Dermis microvascular lymphatic vessel endothelial cell (primary cell): ENCODE data around the gene SCN10A. TPM values are rescaled to one million over a fixed set of nuclear protein-coding genes. Genes with fewer than 3 reads are reported as not detected.

ENCODE experiments used
- DNase-seq, 2 donors: peaks; one replicate each; pipeline versions ENCODE4 v3.0.0 to v3.0.0-alpha.2; 2010; ENCODE audit warnings: low read depth in 2 of 2
- total RNA-seq: library from RNA; depleted of rRNA; stranded (reverse); fragments of >200 nt; gene quantifications from 2 replicates; pipeline ENCODE4 v1.2.1, GENCODE V29; 2014

The SCN10A gene
- not detected in 2 replicates for total RNA-seq

- no peak for DNase-seq
Observed at GRCh38 chr3:38816026-38816425, at the start of gene SCN10A. TSS of gene SCN10A (minus strand) at chr3:38816217. CDS start at chr3:38794010, 22,207 bp downstream.

GRCh38 chr3:38853011-38853410, 37.0 kb upstream of the SCN10A start:
- DNase-seq = no peak

- DNase-seq = peak; percentile 70 to 75
Observed at GRCh38 chr3:38843898-38844297, 27.9 kb upstream of the SCN10A start.

DNA sequence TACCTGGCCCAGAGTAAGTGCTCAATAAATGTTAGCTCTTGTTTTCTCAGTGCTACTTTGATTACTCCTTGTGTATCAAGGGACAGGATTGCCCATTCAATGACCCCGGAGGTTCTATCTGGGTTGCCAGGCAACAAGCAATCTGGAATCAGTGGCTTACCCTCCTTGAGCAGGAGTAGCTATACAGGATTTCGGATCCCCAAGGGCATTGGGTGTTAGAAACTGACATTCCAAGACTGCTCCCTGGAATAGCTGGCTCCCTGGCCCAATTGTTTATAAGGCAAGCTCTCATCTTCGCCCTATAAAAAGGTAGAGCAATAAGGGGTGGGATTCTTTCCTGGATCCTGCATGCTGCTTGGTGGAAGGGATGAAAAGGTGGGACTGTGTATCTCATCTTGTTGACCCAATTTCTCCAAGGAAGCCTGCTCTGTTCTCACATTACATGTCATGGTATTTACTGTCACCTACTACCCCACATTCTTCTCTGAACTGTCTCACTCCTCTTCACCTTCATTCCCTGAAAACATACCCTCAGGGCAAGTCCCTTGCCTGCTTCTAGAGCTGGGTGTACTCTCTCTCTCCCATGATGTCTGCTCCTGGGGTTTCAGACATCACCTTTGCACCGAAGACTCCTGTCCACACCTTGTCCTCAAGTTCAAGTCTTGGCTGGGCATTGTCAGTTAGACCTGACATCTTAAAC, 26.4 kb upstream of the SCN10A start:
- no peak for DNase-seq

DNA sequence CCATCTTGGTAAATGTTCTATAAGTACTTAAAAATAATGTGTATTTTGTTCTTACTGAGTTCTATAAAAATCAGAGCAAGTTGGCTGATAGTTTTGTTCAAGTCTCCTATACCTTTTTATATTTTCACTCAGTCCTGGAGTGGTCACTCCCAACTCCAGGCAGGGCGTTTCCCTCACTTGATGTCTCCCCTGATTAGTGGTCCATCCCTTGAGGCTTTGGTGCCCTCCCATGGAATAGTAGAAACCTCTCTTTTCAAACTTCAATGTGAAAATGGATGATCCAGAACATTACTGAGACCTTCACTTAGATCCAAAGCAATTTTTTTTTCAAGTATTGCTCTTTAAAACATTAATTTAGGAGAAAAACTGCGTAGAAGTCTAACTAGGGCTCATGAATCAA, 25.0 kb upstream of the SCN10A start:
- DNase-seq = peak in 1 of 2 donors; percentile 33

- no peak for DNase-seq
Observed at GRCh38 chr3:38837358-38837757, 21.3 kb upstream of the SCN10A start.

DNA sequence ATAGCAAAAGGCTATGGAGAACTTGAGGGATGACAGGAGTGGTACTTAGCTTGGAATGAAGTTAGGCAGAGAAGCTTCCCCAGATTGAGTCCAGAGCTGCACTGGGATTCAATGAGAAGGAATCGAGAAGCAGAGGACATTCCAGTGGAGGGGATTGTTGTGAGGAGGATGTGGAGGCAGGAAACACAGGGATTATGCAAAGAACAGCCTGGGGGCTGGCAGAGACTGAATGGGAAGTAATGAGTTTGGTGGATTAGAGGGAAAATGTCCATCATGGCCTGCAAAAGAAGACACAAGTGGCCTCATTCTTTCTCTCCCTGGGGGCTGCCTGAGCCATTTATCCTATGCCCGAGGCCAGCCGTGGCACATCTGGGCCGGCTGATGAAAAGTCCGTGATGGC, 20.5 kb upstream of the SCN10A start:
- DNase-seq = no peak

DNA sequence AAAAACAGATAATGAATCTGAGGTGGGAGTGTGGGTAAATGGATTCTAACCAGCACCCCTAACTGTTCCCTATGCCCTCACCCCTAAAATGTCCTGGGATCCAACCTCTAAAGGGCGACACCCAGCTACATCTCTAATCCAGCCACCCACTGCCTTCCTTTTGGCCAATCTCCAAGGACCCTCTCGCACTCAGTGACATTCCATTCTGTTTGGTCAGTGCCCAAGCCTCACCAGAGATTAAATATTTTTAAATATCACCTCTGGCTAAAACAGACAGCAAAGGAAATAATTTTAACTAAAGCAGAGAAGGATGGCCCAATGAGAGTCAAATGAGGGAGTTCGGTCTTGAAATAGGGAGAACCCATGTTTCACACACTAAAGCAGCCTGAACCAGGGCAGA, 19.9 kb upstream of the SCN10A start:
- no peak for DNase-seq

DNA sequence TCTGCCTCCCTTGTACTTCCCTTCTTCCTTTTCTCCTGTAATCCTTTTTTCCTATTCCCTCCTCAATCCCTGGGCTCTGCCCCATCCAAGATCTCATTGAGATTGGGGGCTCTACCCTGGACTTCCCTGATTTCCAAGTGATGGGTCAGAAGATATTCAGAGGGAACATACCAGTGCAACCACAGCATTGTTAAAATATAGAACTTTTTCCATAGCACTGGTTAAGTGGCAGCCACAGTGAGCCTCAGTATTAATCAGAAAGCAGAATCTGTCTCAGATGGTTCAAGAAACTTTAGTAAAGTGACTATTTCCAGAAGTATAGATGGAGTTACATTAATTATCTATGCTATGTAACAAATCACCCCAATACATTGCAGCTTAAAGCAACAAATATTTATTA, 18.7 kb upstream of the SCN10A start:
- no peak for DNase-seq

DNA sequence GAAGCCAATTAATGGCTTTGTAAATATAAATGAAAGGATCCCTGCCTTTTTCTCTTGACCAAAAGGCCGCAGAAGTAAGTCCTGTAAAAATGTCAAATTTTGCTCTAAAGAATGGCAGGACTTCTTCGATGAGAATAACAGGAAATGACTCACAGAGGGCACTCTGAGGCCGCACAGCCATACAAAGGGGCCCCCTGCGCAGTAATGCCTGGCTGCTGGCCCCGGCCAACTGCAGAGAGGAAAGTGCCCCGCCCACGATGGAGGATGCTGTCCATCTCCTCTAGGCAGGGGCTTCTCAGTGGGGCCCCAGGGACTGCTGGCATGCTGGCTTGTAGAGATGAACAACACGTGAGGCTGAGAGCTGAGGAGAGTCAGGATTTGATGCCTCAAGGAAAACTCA, 18.1 kb upstream of the SCN10A start:
- peak; percentile 63 to 94 for DNase-seq

DNA sequence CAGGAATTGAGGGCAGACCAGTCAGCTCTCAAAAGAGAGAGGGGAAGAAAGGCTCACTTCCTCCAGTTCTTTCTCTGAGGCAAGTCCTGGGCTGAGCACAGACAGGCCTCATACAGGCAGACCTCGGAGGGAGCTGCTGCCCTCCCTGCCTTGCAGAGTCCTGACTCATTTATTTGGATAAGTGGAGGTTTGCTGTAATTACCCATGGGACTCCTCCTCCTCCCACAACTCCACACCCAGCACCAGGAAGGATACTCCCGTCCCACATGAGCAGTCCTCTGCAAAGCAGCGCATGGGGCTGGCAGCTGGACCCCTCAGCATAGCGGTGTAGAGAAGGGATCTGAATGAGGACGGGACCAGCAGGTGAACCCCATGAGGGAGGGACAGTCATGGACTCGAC, 13.4 kb upstream of the SCN10A start:
- DNase-seq = peak in 1 of 2 donors; percentile 66

GRCh38 chr3:38828681-38829080, 12.7 kb upstream of the SCN10A start:
- DNase-seq = no peak

GRCh38 chr3:38827791-38828190, 11.8 kb upstream of the SCN10A start:
- no peak for DNase-seq

DNA sequence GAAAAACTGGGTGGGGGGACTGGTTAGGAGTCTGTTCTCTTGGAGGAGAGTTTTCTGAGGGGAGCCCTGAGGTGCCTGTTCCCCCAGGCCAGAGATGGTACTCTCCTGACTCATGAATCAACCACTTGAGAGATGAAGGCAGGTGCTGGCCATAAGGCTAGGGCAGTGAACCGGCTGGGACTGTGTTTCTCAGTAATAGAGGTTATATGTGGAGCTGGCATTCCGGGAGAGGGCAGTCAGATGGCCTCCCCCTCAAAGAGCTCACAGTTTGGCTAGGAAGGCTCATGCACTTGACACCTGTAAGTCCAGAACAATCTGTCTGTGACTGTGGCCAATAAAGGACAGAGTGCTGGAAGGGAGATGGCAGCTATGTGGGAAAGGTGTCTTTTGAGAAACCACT, 10.0 kb upstream of the SCN10A start:
- DNase-seq = no peak

GRCh38 chr3:38824349-38824748, 8.3 kb upstream of the SCN10A start:
- DNase-seq = no peak

DNA sequence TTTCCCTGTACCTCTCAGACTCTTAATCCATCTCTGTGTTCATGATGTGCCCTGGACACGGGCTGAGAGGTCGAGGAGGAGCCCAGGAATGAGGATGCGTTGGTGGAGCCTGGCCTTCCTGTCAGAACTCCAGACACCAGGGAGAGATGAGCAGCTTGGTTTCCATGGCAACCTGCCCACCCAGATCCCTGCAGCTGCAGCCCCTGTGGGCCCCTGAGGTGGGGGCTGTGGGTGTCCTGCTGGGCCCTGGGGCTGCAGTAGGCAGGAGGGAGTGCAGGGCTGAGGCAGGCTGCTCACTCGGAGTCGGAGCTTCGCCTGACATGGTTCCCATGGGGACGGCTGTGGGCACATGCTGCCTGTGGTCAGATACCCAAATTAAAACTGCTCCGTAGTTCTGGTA, 7.7 kb upstream of the SCN10A start:
- DNase-seq = no peak

GRCh38 chr3:38823186-38823585, 7.2 kb upstream of the SCN10A start:
- DNase-seq = no peak

GRCh38 chr3:38811822-38812221, 4.2 kb downstream of the SCN10A start:
- no peak for DNase-seq

GRCh38 chr3:38805765-38806386, 10.1 kb downstream of the SCN10A start:
- peak; percentile 60 to 82 for DNase-seq

GRCh38 chr3:38805004-38805403, 11.0 kb downstream of the SCN10A start:
- DNase-seq = no peak

GRCh38 chr3:38800511-38800910, 15.5 kb downstream of the SCN10A start:
- DNase-seq = no peak

DNA sequence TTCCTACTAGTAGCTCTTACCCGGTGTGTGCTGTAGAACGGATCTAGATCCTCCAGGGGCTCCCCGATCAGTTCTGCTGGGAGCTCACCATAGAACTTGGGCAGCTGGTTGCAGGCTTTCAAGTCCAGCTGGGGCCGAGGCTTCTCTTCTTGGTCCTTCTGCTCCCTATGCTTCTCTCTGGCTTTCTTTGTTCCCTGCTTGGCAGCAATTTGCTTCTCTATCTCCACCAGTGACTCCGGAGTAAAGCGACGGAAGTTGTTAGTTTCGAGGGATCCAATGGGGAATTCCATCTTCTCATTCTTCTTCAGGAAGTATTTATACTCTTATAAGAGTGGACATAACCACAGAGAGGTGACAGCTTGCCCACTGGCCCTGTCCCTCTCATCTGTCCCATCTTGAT, 22.3 kb downstream of the SCN10A start:
- no peak for DNase-seq

- DNase-seq = no peak
Observed at GRCh38 chr3:38792983-38793382, 23.0 kb downstream of the SCN10A start.
